ENCODE measurements around the gene LIAS.

GRCh38 chr4:39453738-39454137 lies 5.1 kb upstream of the LIAS start:
- TF ChIP-seq CTCF (IDR thresholded peaks at IDR 0.05): no peak
- no peak for TF ChIP-seq EZH2 (IDR thresholded peaks at IDR 0.05; ENCODE audit: borderline replicate concordance, insufficient read depth, low read depth, low read length, poor library complexity, severe bottlenecking)
